HG03469 (cell line): ENCODE data around the gene PCNT.
"Not testable (repeated sequence)": the region's sequence is repeated elsewhere in the genome, so short reads cannot be mapped to it uniquely, and the experiment has no call there.

Experiments
- ATAC-seq: cut with Tn5 transposase; IDR thresholded peaks from one replicate; pipeline ENCODE4 v1.9.1; 2021; ENCODE audit warnings: mild to moderate bottlenecking, moderate library complexity, moderate number of reproducible peaks; ENCODE audit not compliant: unreplicated experiment

Gene PCNT

GRCh38 chr21:46441331-46441730 lies 117.4 kb downstream of the PCNT start:
- no peak for ATAC-seq

GRCh38 chr21:46441961-46442498 lies 118.1 kb downstream of the PCNT start:
- no peak for ATAC-seq

- no peak for ATAC-seq
Observed at GRCh38 chr21:46442938-46443337, 119.0 kb downstream of the PCNT start.

GRCh38 chr21:46443910-46444309 lies 120.0 kb downstream of the PCNT start:
- ATAC-seq = no peak

- ATAC-seq = no peak
Observed at GRCh38 chr21:46448108-46448507, 124.2 kb downstream of the PCNT start.

- not testable (repeated sequence) for ATAC-seq
Observed at GRCh38 chr21:46448855-46449254, 124.9 kb downstream of the PCNT start.

GRCh38 chr21:46452710-46453109 lies 128.8 kb downstream of the PCNT start:
- no peak for ATAC-seq

- no peak for ATAC-seq
Observed at GRCh38 chr21:46454142-46454541, 130.2 kb downstream of the PCNT start.

- ATAC-seq = no peak
Observed at GRCh38 chr21:46454634-46455390, 130.9 kb downstream of the PCNT start.

- ATAC-seq = no peak
Observed at GRCh38 chr21:46455575-46456385, 131.8 kb downstream of the PCNT start.

- ATAC-seq = no peak
Observed at GRCh38 chr21:46456750-46457149, 132.8 kb downstream of the PCNT start.

- peak; percentile 9 for ATAC-seq
Observed at GRCh38 chr21:46457801-46458314, 133.9 kb downstream of the PCNT start.

- peak; percentile 81 for ATAC-seq
Observed at GRCh38 chr21:46458315-46459023, 134.5 kb downstream of the PCNT start, which contains the start of gene DIP2A. TSS of gene DIP2A (plus strand) at chr21:46458891. CDS start at chr21:46459132, 241 bp downstream.

- ATAC-seq = no peak
Observed at GRCh38 chr21:46459024-46459355, 135.0 kb downstream of the PCNT start.

- no peak for ATAC-seq
Observed at GRCh38 chr21:46459356-46460112, 135.6 kb downstream of the PCNT start.

- ATAC-seq = no peak
Observed at GRCh38 chr21:46461909-46462308, 138.0 kb downstream of the PCNT start.

GRCh38 chr21:46465153-46465552 lies 141.2 kb downstream of the PCNT start:
- ATAC-seq = not testable (repeated sequence)

GRCh38 chr21:46465651-46466050 lies 141.7 kb downstream of the PCNT start:
- ATAC-seq = no peak

- ATAC-seq = no peak
Observed at GRCh38 chr21:46468108-46468774, 144.3 kb downstream of the PCNT start.

GRCh38 chr21:46469275-46469674 lies 145.3 kb downstream of the PCNT start:
- no peak for ATAC-seq
